Dermis microvascular lymphatic vessel endothelial cell (primary cell): ENCODE data around the gene WDR41. TPM values are rescaled to one million over a fixed set of nuclear protein-coding genes. Genes with fewer than 3 reads are reported as not detected.

Source experiments
- DNase-seq, 2 donors: peaks; one replicate each; pipeline versions ENCODE4 v3.0.0 to v3.0.0-alpha.2; 2010; ENCODE audit warnings: low read depth in 2 of 2
- total RNA-seq: library from RNA; depleted of rRNA; stranded (reverse); fragments of >200 nt; gene quantifications from 2 replicates; pipeline ENCODE4 v1.2.1, GENCODE V29; 2014

Gene WDR41
- total RNA-seq, 1 donor from 2014 or later: 57.8 TPM

- DNase-seq: no peak
Measured at GRCh38 chr5:77444356-77444755, 47.8 kb downstream of the WDR41 start.

GRCh38 chr5:77443670-77444069 is 48.4 kb downstream of the WDR41 start:
- DNase-seq: no peak

- DNase-seq: no peak
Measured at GRCh38 chr5:77438071-77438470, 54.0 kb downstream of the WDR41 start.

- no peak for DNase-seq
Measured at GRCh38 chr5:77437194-77437593, 54.9 kb downstream of the WDR41 start.

- DNase-seq: no peak
Measured at GRCh38 chr5:77431719-77432118, 60.4 kb downstream of the WDR41 start.

GRCh38 chr5:77431286-77431685 is 60.8 kb downstream of the WDR41 start:
- DNase-seq: no peak

GRCh38 chr5:77430726-77431125 is 61.4 kb downstream of the WDR41 start:
- DNase-seq: no peak

GRCh38 chr5:77428526-77428925 is 63.6 kb downstream of the WDR41 start:
- DNase-seq: no peak

GRCh38 chr5:77427998-77428397 is 64.1 kb downstream of the WDR41 start:
- no peak for DNase-seq

GRCh38 chr5:77426670-77427069 is 65.4 kb downstream of the WDR41 start:
- no peak for DNase-seq

GRCh38 chr5:77425998-77426659 is 66.0 kb downstream of the WDR41 start:
- DNase-seq: no peak

GRCh38 chr5:77425420-77425819 is 66.7 kb downstream of the WDR41 start:
- DNase-seq: no peak

- DNase-seq: no peak
Measured at GRCh38 chr5:77424921-77425320, 67.2 kb downstream of the WDR41 start.

- no peak for DNase-seq
Measured at GRCh38 chr5:77423022-77423750, 68.9 kb downstream of the WDR41 start.

GRCh38 chr5:77420940-77421339 is 71.2 kb downstream of the WDR41 start:
- DNase-seq: no peak

- no peak for DNase-seq
Measured at GRCh38 chr5:77419644-77420582, 72.2 kb downstream of the WDR41 start.

- peak; percentile 7 to 28 for DNase-seq
Measured at GRCh38 chr5:77418601-77419581, 73.2 kb downstream of the WDR41 start.

- no peak for DNase-seq
Measured at GRCh38 chr5:77418162-77418561, 74.0 kb downstream of the WDR41 start.

- DNase-seq: no peak
Measured at GRCh38 chr5:77413049-77413448, 79.1 kb downstream of the WDR41 start.

GRCh38 chr5:77409870-77410621 is 82.1 kb downstream of the WDR41 start:
- no peak for DNase-seq
